GM12892 (cell line): ENCODE measurements around the gene MYO1A.

ENCODE experiments used
- POLR2A ChIP-seq: IDR thresholded peaks from 2 replicates; pipeline ENCODE4 v1.6.1; 2011; ENCODE audit warnings: low read depth, low read length, control low read depth
- POLR2AphosphoS5 ChIP-seq: IDR thresholded peaks from 2 replicates; pipeline ENCODE4 v1.6.1; 2011; ENCODE audit warnings: low read depth, low read length, control low read depth

- no peak for TF ChIP-seq POLR2A
- TF ChIP-seq POLR2AphosphoS5 = no peak
Measured at GRCh38 chr12:57097554-57097835, 47.6 kb upstream of the MYO1A start.
